Measurements from ENCODE around the gene INTS6. TPM values are rescaled to one million over a fixed set of nuclear protein-coding genes. Genes with fewer than 3 reads are reported as not detected.
"Not testable (repeated sequence)": the region's sequence is repeated elsewhere in the genome, so short reads cannot be mapped to it uniquely, and the experiment has no call there.

INTS6 gene
- total RNA-seq, 4 donors from 2014 or later: 34.3 to 56.9 (median 53.0) TPM

DNA sequence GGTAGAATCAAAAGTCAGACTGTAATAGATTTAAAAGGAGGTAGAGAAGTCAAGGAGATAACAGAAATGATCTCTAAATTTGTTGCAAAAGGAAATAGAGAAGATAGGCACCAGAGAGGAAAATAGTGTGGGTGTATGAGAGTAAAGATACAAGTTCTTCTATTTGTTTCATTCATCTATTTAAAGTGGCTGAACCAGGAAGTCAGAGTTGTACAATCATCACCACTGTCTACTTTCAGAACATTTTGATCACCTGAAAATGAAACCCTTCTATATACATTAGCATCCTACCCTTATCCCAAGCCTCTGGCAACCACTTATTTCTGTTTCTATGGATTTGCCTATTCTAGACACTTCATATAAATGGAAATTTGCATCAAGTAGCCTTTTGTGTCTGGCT lies 36.7 kb downstream of the INTS6 start:
- no peak for TF ChIP-seq POLR2A (IDR thresholded peaks at IDR 0.05)
- TF ChIP-seq, protein P1, sequence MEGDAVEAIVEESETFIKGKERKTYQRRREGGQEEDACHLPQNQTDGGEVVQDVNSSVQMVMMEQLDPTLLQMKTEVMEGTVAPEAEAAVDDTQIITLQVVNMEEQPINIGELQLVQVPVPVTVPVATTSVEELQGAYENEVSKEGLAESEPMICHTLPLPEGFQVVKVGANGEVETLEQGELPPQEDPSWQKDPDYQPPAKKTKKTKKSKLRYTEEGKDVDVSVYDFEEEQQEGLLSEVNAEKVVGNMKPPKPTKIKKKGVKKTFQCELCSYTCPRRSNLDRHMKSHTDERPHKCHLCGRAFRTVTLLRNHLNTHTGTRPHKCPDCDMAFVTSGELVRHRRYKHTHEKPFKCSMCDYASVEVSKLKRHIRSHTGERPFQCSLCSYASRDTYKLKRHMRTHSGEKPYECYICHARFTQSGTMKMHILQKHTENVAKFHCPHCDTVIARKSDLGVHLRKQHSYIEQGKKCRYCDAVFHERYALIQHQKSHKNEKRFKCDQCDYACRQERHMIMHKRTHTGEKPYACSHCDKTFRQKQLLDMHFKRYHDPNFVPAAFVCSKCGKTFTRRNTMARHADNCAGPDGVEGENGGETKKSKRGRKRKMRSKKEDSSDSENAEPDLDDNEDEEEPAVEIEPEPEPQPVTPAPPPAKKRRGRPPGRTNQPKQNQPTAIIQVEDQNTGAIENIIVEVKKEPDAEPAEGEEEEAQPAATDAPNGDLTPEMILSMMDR (IDR thresholded peaks at IDR 0.05): no peak
- Histone ChIP-seq H3K9me3 (no peaks in the 10 kb centered on the region), H3K36me3 (no peaks in the 10 kb centered on the region), H3K27ac (no peak overlapping the region), H3K4me1 (no peaks in the 10 kb centered on the region), H3K27me3 (no peaks in the 10 kb centered on the region), H3K4me3 (no peak overlapping the region)
- no peak for DNase-seq
- intact Hi-C loops (cut with DNase I; ENCODE audit: low total_unique reads): no loop called here

DNA sequence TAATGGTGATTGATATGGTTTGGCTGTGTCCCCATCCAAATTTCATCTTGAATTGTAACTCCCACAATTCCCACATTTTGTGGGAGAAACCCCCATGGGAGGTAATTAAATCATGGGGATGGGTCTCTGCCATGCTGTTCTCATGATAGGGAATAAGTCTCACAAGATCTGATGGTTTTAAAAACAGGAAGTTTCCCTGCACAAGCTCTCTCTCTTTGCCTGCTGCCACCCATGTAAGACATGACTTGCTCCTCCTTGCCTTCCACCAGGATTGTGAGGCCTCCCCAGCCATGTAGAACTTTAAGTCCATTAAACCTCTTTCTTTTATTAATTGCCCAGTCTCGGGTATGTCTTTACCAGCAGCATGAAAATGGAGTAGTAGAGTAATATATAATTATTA lies 37.5 kb downstream of the INTS6 start:
- H3K36me3 ChIP-seq; DNase-seq; intact Hi-C loops (cut with DNase I; ENCODE audit: low total_unique reads); H3K27ac ChIP-seq; H3K4me1 ChIP-seq; H3K27me3 ChIP-seq; H3K4me3 ChIP-seq; H3K9me3 ChIP-seq: not testable (repeated sequence)

DNA sequence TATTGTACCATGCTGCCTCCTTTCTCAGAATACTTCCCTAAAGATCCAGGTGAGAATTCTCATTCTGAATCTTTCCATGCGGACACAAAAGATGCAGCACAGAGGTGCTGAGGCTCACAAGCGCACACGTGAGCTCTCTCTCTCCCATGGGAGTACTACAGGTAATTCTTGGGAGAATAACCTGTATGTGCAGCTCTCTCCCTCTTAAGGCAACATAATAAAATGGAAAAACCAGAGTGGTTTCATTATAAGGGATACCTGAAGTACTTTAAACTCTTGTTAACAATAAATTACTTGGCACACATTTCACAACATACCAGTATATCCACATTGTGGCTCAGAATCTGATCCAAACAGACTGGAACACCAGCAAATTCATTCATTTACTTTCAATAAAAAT lies 40.4 kb downstream of the INTS6 start:
- Histone ChIP-seq H3K9me3 (no peaks in the 10 kb centered on the region), H3K27ac (no peak overlapping the region), H3K4me1 (no peaks in the 10 kb centered on the region), H3K36me3 (no peaks in the 10 kb centered on the region), H3K27me3 (no peaks in the 10 kb centered on the region), H3K4me3 (no peak overlapping the region)
- DNase-seq: no peak
- intact Hi-C loops (cut with DNase I; ENCODE audit: low total_unique reads): no loop called here
- TF ChIP-seq POLR2A (IDR thresholded peaks at IDR 0.05): no peak
- TF ChIP-seq, protein P1 (IDR thresholded peaks at IDR 0.05): no peak

DNA sequence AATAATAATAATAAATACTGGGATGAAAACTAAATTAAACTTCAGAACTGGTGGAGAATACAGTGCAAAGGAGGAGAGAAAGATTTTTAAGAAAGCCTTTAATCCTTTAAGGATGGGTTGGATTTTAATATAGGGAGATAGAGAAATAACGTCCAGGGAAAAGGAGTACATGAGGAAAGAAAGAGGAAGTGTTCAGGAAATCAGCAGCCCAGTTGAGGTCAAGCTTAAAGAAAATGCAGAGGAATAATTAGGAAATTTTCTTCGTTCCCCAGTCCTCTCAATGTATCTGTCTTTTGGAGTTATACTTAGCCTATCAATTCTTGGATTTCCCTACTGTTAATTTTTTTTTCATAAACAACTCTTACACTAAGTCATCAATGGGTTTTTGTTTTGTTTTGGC lies 47.7 kb downstream of the INTS6 start:
- TF ChIP-seq, protein P1 (IDR thresholded peaks at IDR 0.05): no peak
- no peak for TF ChIP-seq POLR2A (IDR thresholded peaks at IDR 0.05)

DNA sequence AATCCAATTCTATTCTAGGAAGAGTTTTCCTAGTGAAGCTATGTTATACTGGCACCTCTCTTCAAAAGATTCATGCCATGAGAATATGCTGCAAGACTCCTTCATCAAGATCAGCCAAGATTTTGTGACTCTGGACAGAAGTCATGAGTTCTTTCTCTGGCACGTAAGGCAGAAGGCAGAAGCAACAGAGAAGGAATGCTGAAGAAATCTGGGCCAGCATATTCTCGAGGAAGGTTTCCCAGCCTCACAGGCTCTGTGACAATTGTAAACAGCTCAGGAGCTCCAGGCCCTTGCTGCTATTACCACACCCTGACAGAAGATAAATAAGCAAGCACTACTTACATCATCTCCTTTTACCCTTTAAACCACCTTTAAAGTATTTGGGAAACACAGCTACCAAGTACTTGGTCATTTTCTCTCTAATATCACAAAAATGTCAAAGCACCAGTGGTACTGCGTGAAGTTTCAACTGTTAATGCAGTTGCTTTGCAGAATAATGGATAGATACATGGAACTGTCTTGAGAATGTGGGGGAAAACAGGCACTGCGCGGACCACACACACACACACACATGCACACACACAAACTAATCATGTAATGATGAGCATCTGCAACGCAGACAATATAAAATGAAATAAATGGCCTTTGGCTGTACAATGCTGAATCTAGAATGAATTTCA lies 55.4 kb downstream of the INTS6 start:
- peaks cover 0 to 7% of the 10 kb centered on the region in 2 donors for H3K4me1 ChIP-seq
- no peaks in the 10 kb centered on the region for H3K27me3 ChIP-seq
- H3K4me3 ChIP-seq: no peak overlapping the region
- peak in 1 of 2 donors; percentile 17 for DNase-seq
- TF ChIP-seq, protein P1 (IDR thresholded peaks at IDR 0.05): no peak
- no peak for TF ChIP-seq POLR2A (IDR thresholded peaks at IDR 0.05)
- H3K9me3 ChIP-seq: no peaks in the 10 kb centered on the region
- intact Hi-C loops (cut with DNase I; ENCODE audit: low total_unique reads): no loop called here
- peak overlapping the region; percentile 25 to 41 for H3K27ac ChIP-seq
- H3K36me3 ChIP-seq: no peaks in the 10 kb centered on the region

More for the DNA sequence above, 47.7 kb downstream of the INTS6 start:
- Histone ChIP-seq H3K36me3 (no peaks in the 10 kb centered on the region), H3K4me1 (no peaks in the 10 kb centered on the region), H3K4me3 (no peak overlapping the region), H3K9me3 (no peaks in the 10 kb centered on the region), H3K27ac (no peak overlapping the region), H3K27me3 (no peaks in the 10 kb centered on the region)
- intact Hi-C loops (cut with DNase I; ENCODE audit: low total_unique reads): no loop called here
- no peak for DNase-seq
